Spleen (tissue), 11 donors: ENCODE measurements around the gene KLF3. TPM values are rescaled to one million over a fixed set of nuclear protein-coding genes. Genes with fewer than 3 reads are reported as not detected.

Experiments
- DNase-seq: peaks from one replicate; pipeline ENCODE4 v3.0.0-alpha.2; 2020
- H3K27ac ChIP-seq, 8 donors: fragments of 200-600 bp; sonication (generic) in 7 of 8; 1 replicate in 4 of 8; 2 replicates in 4 of 8; pipeline versions ENCODE4 v1.5.0 to v1.8.0; 2016 to 2021; ENCODE audit warnings: inconsistent platforms in 4 of 8, mild to moderate bottlenecking in 4 of 8, moderate library complexity in 1 of 8
- H3K27me3 ChIP-seq, 7 donors: fragments of 200-600 bp; sonication (generic) in 6 of 7; replicated peaks in 1 of 7; 1 replicate in 4 of 7; 2 replicates in 3 of 7; pipeline versions ENCODE4 v1.5.0 to v1.8.0; 2016 to 2021; ENCODE audit warnings: inconsistent platforms in 3 of 7, mild to moderate bottlenecking in 1 of 7
- H3K36me3 ChIP-seq, 6 donors: fragments of 200-600 bp; sonication (generic) in 5 of 6; 1 replicate in 4 of 6; 2 replicates in 2 of 6; pipeline versions ENCODE4 v1.5.0 to v1.8.0; 2016 to 2021; ENCODE audit warnings: inconsistent platforms in 2 of 6
- H3K4me1 ChIP-seq, 6 donors: fragments of 200-600 bp; sonication (generic) in 5 of 6; 1 replicate in 3 of 6; 2 replicates in 3 of 6; pipeline versions ENCODE4 v1.5.0 to v1.8.0; 2016 to 2021; ENCODE audit warnings: inconsistent platforms in 3 of 6
- H3K4me3 ChIP-seq, 8 donors: fragments of 200-600 bp; sonication (generic) in 7 of 8; 1 replicate in 4 of 8; 2 replicates in 4 of 8; pipeline versions ENCODE4 v1.5.0 to v1.8.0; 2016 to 2021; ENCODE audit warnings: inconsistent platforms in 4 of 8, mild to moderate bottlenecking in 4 of 8, moderate library complexity in 2 of 8
- H3K9me3 ChIP-seq, 8 donors: fragments of 200-600 bp; sonication (generic) in 7 of 8; 1 replicate in 4 of 8; 2 replicates in 4 of 8; pipeline versions ENCODE4 v1.5.0 to v1.8.0; 2016 to 2021; ENCODE audit warnings: inconsistent platforms in 4 of 8
- CTCF ChIP-seq, 11 experiments: fragments of 200-600 bp in 7 of 11; fragments of 450-650 bp in 4 of 11; sonication (generic) in 4 of 11; IDR thresholded peaks in 8 of 11; conservative IDR thresholded peaks in 3 of 11; 1 replicate in 7 of 11; 2 replicates in 4 of 11; pipeline versions ENCODE4 v1.4.0 to v1.8.0; 2016 to 2021; ENCODE audit warnings: antibody characterized with exemption in 11 of 11, inconsistent platforms in 4 of 11, mild to moderate bottlenecking in 1 of 11
- POLR2A ChIP-seq, 3 donors: fragments of 450-650 bp; IDR thresholded peaks; one replicate each; pipeline ENCODE4 v1.5.1; 2017; ENCODE audit warnings: antibody characterized with exemption in 3 of 3, mild to moderate bottlenecking in 1 of 3
- POLR2AphosphoS5 ChIP-seq, 3 donors: sonication (generic); formaldehyde crosslinking; IDR thresholded peaks; one replicate each; pipeline ENCODE4 v1.5.1; 2017; ENCODE audit warnings: antibody characterized with exemption in 3 of 3
- WGBS, 5 donors: extraction: QIAGEN DNeasy Blood & Tissue Kit in 3 of 5; methylation state at CpG; one replicate each; pipeline versions ENCODE4 v1.1.5 to v1.1.7; 2013 to 2018; 5-methylcytosine and 5-hydroxymethylcytosine counted together
- intact Hi-C: fragments of 100-400 bp; cut with DNase I; formaldehyde crosslinking; loops from one replicate; pipeline ENCODE4 v1.15.0; 2023; ENCODE audit warnings: low total_unique reads
- polyA plus RNA-seq, 3 donors: library from polyadenylated mRNA; stranded (reverse); fragments of 200-250 nt; gene quantifications; one replicate each; pipeline ENCODE4 v1.2.1, GENCODE V29; 2013
- total RNA-seq, 7 donors: library from RNA; depleted of rRNA in 3 of 7; stranded (reverse); fragments of >200 nt in 3 of 7; fragmentation: NEBNext Ultra II Directional in 4 of 7; extraction: Animal tissue kit (Norgen Biotek cat#: 25700) in 4 of 7; gene quantifications; one replicate each; pipeline versions ENCODE4 v1.1.0 to v1.2.1, GENCODE V29; 2016 to 2021
- donor health status: healthy with polysubstance abuse.
- donor health status: DM: no; HTN: no; CAD: no; lungs with moderate emphysema.
- donor health status: DM: no; HTN: no; CAD: no.
- donor health status: Bipolar disorder and iron deficiency.
- donor health status: healthy.
- donor health status: DM: no; HTN: no; CAD: no.
- donor health status: DM: yes; HTN: yes; CAD: no.

KLF3 gene
- total and polyA plus RNA-seq, 10 donors = 8.0 to 87.5 (median 63.1) TPM

- Histone ChIP-seq H3K9me3 (no peaks in the 10 kb centered on the region), H3K4me1 (peaks cover 64 to 86% (median 83%) of the 10 kb centered on the region in 6 donors), H3K27me3 (no peaks in the 10 kb centered on the region), H3K36me3 (no peaks in the 10 kb centered on the region), H3K27ac (peak overlapping the region; percentile 97 to 100 (median 99)), H3K4me3 (no peak overlapping the region)
- TF ChIP-seq POLR2AphosphoS5 (IDR thresholded peaks at IDR 0.05) (no peak), POLR2A (IDR thresholded peaks at IDR 0.05) (no peak), CTCF (IDR thresholded peaks at IDR 0.05 in 8 of 11, conservative IDR thresholded peaks at IDR 0.05 in 3 of 11) (no peak)
- 53 to 79% (median 62%) methylated on average over 2 of the region's 2 CpGs for WGBS, 5 donors
- no peak for DNase-seq
- intact Hi-C loops = no loop called here
These were observed 4.4 kb downstream of the KLF3 start for GRCh38 chr4:38668203-38668971.

- Histone ChIP-seq H3K27me3 (no peaks in the 10 kb centered on the region), H3K9me3 (no peaks in the 10 kb centered on the region), H3K4me1 (peaks cover 72 to 94% (median 91%) of the 10 kb centered on the region in 6 donors), H3K36me3 (no peaks in the 10 kb centered on the region), H3K4me3 (peak overlapping the region in 1 of 8 donors; percentile 32), H3K27ac (peak overlapping the region; percentile 62 to 100 (median 99))
- 23 to 32% (median 28%) methylated on average over 3 of the region's 3 CpGs for WGBS, 5 donors
- intact Hi-C loops = no loop called here
- DNase-seq = no peak
- TF ChIP-seq POLR2A (IDR thresholded peaks at IDR 0.05) = no peak
- TF ChIP-seq CTCF (IDR thresholded peaks at IDR 0.05 in 8 of 11, conservative IDR thresholded peaks at IDR 0.05 in 3 of 11) = no peak
- TF ChIP-seq POLR2AphosphoS5 (IDR thresholded peaks at IDR 0.05) = no peak
These were observed 5.2 kb downstream of the KLF3 start for GRCh38 chr4:38669208-38669607.

- H3K36me3 ChIP-seq = no peaks in the 10 kb centered on the region
- H3K9me3 ChIP-seq = no peaks in the 10 kb centered on the region
- H3K27ac ChIP-seq = peak overlapping the region; percentile 62 to 100 (median 99)
- intact Hi-C loops = loop anchor here (10.0 kb wide), 1 partner anchor 606 kb away; no protein-coding TSS in a partner anchor
- peak overlapping the region in 3 of 8 donors; percentile 14 to 52 (median 15) for H3K4me3 ChIP-seq
- TF ChIP-seq CTCF (IDR thresholded peaks at IDR 0.05 in 8 of 11, conservative IDR thresholded peaks at IDR 0.05 in 3 of 11) (no peak), POLR2A (IDR thresholded peaks at IDR 0.05) (no peak), POLR2AphosphoS5 (IDR thresholded peaks at IDR 0.05) (no peak)
- no peaks in the 10 kb centered on the region for H3K27me3 ChIP-seq
- DNase-seq = no peak
- peaks cover 83 to 100% (median 98%) of the 10 kb centered on the region in 6 donors for H3K4me1 ChIP-seq
- WGBS, 5 donors = 67 to 80% (median 76%) methylated on average over 6 of the region's 6 CpGs
These were observed 6.3 kb downstream of the KLF3 start for GRCh38 chr4:38670109-38670901.
